ENCODE measurements around the gene HORMAD2.
"Not testable (repeated sequence)": the region's sequence is repeated elsewhere in the genome, so short reads cannot be mapped to it uniquely, and the experiment has no call there.

Gene HORMAD2

DNA sequence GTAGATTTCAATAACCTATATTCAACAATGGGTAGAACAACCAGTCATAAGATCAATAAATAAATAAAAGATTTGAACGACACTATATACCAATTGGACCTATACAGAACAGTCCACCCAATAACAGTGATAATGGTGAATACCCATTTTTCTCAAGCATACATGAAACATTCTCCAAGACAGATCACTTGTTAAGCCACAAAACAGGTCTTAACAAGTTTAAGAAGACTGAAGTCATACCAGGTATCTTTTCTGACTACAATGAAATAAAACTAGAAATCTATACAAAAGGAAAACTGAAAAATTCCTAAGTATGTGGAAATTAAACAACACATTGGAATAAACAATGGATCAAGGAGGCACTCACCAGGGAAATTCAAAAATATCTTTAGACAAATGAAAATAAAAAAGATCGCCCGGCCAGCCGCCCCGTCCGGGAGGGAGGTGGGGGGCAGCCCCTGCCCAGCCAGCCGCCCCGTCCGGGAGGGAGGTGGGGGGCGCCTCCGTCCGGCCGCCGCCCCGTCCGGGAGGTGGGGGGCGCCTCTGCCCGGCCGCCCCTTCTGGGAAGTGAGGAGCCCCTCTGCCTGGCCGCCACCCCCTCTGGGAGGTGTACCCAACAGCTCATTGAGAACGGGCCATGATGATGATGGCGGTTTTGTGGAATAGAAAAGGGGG is 20.8 kb upstream of the HORMAD2 start:
- DNase-seq: not testable (repeated sequence)

DNA sequence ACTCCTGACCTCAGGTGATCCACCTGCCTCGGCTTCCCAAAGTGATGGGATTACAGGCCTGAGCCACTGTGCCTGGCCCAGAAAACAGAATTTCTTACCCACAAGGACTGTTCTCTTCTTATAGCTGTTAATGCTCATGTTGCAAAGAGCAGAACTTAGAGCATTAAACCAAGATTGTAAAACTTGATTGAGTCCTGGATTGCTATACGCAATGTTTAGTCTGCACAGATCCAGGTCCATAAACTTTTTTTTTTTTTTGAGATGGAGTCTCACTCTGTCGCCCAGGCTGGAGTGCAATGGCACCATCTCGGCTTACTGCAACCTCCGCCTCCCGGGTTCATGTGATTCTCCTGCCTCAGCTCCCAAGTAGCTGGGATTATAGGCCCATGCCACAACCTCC is 19.2 kb upstream of the HORMAD2 start:
- not testable (repeated sequence) for DNase-seq

DNA sequence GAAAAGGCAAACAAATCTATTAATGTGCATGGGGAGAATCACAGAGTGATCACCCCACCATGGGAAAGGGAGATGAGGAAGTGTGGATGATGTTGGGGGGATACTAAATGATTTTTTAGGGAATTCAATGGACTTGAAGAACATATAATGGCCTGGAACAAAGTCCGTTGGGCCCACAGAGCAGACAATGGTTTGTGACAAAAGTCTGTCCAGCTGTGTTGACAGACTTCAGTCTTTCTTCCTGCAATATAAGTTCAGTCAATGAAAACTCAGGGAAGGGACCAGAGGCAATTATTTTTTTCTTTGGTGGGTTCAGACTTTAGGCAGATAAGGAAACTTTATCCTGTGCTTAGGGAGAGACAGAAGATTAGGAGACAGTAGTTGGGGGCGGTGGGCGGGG is 18.0 kb upstream of the HORMAD2 start:
- no peak for DNase-seq

DNA sequence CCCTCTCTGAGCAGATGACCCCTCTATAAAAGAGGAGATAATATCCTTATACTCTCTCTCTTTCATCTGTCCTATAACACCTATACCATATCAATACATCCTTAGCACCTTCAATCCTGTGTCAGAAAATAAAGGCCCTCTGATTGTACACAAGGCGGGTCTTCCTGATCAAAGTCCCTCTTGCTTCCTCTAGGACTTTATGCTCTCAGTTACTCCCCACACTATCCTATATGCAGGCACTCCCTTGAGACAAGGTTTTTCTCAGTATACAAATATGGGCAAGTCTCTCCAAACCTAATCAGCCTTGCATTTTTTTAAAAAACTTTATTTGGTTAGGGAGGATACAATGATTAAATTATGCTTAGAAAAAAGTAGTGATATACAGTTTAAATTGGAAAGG is 17.3 kb upstream of the HORMAD2 start:
- DNase-seq: no peak

DNA sequence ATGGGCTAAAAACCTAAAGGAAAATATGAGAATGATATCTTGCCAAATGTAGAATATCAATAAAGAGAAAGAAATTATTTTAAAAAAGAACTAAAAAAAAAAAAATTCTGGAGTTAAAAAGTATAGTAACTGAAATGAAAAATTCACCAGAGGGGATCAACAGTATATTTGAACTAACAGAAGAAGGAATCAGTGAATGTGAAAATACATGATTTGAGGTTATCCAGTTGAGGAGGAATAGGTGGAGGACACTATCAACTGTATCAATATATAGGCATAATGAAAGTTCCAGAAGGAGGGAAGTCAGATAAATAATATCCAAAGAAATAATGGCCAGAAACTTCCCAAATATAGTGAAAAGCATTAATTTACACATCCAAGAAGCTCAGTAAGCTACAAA is 16.1 kb upstream of the HORMAD2 start:
- DNase-seq: no peak

DNA sequence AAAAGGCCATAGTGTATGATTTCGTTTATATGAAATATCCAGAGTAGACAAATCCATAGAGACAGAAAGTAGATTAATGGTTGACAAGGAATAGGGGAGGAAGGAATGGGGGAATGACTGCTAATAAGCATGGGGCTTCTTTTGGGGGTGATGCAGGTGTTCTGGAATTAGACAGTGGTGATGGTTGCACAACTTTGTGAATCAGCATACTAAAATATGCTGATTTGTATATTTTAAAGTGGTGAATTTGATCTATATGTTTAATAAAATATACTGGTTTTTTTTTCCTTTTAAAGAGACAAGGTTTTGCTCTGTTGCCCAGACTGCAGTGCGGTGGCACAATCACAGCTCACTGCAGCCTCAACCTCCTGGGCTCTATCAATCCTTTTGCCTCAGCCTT is 6.5 kb upstream of the HORMAD2 start:
- no peak for DNase-seq

DNA sequence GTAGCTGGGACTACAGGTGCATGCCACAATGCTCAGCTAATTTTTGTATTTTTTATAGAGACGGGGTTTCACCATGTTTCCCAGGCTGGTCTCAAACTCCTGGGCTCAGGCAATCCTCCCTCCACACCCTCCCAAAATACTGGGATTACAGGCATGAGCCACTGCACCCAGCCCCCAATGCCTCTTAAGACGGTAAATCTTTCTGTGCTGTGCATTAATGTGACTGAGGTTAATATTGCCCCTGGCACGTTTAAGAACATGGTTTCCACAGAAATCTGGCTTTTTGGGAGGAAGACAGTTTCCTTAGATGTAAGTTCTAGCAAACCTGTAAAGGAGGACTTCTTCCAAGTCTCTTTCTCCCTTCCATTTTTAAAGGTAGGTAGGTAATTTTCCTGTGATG is 6.1 kb upstream of the HORMAD2 start:
- no peak for DNase-seq

DNA sequence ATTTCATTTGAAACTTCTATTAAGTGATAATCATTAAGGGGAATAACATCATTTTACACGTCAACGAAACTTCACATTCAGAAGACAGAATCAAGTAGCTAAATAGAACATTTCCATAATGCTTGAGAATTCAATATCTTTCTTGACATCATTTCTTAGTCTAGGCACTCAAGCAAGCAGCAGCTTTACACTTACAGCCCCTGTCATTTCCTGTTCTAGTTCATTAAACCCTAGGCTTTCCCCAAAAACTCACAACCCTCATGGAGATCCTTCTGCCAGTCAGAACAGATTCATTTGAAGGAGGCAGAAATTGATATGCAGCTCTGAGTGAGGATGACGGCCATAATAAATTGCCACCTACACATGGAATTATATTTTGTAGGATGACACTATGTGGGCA is 5.3 kb upstream of the HORMAD2 start:
- no peak for DNase-seq

DNA sequence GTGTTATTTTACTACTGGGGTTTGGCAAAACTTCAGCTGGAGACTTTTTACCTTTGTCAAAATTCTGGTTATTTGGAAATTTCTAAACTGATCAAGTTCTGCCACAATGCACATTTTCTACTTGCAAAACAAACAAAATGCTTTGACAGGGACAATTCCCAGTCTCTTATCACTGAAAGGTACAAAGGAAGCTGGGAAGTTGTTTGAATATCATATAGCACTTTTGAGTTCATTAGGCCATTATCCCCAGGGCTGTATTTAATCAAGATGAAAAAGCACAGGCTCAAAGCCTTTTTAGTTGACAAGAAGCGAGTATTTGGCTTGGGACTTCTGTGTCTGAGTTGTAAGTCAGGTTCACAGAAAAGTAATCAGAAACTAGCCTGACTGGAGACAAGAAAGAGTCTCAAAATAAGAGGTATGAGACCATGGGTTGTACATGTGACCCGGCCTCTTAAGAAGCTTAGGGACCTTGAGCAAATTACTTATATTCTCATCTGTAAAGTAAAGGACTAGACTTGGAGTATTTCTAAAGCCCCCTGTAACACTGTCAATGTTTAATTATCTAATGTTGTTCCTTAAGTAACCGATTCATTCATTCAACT is 2.9 kb upstream of the HORMAD2 start:
- no peak for DNase-seq

DNA sequence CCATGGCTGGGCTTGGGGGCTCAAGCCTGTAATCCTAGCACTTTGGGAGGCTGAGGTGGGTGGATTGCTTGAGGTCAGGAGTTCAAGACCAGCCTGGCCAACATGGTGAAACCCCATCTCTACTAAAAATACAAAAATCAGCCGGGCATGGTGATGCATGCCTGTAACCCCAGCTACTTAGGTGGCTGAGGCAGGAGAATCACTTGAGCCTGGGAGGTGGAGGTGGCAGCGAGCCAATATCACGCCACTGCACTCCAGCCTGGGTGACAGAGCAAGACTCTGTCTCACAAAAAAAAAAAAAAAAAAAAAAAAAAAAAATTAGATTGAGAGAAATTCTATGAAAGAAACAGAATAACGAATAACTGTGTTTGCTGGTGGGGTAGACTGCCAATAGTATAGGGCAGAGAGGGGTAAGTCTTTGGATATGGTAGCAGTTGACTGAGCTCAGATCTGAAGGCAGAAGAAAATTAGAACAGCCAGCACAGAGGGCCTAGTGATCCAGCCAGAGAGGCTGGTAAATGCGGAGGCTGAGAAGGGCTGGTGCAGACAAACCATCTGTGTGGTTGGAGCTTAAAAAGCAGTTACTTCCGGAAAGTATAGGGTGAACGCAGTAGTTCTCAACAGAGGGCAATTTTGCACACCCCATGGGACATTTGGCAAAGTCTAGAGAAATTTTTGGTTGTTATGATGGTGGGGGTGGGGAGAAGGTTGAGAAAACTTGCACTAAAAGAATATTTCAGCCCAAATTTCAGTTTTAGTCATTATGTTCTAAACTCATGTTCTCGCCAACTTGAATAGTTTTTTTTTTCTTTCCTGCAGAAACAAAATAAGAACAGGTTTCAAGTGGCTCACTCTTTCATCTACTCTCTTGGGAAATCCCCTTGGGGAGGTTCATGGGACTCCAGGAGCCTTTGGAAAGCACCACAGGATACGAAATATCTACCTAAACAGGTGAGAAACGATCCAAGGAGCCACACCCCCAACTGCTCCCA is 1.6 kb upstream of the HORMAD2 start:
- no peak for DNase-seq

DNA sequence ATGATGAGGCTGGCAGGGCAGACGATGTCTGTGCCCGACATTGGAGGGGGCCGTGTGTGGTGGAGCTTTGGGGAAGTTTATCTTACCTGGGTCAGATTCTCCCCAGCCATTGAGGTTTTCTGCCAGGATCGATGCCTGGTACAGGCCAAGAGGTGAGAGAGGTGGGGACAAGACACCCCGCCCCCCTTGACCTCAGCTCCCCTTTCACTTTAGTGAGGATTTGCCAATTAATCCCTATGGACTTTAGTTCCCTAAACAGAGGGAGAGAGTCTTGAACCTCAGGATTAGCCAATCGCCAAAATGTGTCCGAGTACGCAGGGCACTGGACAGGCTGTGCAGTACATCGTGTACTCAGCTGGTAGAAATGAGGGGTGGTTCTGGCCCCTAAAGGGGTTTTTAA is 541 bp downstream of the HORMAD2 start:
- DNase-seq: no peak

DNA sequence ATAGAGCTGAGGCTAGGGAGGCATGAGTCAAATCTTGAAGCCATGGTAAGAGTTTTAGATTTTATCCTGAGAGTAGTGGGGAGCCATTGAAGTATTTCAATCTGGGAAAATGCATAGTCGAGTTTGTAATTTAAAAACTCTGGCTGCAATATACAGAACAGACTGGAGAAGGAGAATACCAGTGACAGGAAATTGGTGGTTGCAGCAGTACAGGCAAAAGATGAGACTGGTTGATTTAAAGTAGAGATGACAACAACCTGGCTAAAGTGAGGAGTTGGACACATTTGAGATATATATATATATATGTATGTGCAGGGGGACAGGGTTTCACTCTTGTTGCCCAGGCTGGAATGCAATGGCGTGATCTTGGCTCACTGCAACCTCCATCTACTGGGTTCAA is 6.2 kb downstream of the HORMAD2 start:
- DNase-seq: no peak

DNA sequence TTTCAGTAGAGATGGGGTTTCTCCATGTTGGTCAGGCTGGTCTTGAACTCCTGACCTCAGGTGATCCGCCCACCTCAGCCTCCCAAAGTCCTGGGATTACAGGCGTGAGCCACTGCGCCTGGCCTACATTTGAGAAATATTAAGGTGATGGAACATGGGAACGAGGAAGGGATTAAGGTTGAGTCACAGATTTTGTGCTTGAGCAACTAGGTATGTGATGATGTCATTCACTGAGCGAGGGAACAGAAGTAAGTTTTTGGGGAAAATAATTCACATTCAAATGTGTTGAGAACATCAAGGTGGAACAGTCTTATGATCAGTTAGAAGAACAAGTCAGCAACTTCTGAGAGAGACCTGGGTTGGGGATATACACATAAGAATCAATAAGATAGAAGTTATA is 6.8 kb downstream of the HORMAD2 start:
- DNase-seq: not testable (repeated sequence)

DNA sequence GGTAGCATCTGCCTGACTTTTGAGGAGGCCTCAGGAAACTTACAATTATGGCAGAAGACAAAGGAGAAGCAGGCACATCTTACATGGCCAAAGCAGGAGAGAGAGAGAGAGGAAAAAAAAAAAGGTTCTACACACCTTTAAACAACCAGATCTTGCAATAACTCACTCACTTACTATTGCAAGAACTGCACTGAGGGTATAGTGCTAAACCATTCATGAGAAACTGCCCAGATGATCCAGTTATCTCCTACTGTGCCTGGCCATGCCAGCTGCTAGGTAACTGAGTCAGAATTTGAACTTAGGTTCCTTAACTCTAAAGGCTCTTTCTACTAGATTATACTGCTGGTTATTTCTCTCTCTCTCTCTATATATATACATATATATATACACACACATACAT is 7.3 kb downstream of the HORMAD2 start:
- no peak for DNase-seq

DNA sequence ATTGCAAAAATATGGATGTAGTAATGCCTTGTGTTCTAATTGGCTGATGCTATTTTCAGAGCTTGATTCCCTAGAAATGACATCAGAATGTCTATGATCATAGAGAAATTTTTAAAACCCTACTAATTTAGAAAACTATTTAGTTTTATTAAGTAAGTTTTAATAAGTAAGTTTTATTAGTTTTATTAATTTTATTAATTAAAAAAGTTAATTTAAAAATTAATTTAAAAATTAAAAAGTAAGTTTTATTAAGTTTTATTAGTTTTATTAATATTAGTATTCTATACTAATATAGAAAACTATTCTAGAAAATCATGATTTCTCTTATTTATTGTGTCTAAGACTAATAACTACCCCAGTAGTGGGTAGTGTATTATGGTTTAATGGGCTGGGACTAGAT is 8.2 kb downstream of the HORMAD2 start:
- DNase-seq: no peak

DNA sequence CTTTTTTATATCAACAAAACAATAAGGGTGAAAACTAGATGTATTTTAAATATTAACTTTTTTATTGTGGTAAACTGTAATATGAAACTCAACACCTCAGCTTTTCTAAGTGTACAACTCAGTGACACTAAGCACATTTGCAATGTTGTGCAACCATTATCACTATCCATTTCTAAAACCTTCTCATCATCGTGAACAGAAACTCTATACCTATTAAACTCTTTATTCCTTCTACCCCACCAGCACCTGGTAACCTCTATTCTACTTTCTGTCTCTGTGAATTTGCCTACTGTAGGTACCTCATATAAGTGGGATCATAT is 9.4 kb downstream of the HORMAD2 start:
- DNase-seq: no peak

DNA sequence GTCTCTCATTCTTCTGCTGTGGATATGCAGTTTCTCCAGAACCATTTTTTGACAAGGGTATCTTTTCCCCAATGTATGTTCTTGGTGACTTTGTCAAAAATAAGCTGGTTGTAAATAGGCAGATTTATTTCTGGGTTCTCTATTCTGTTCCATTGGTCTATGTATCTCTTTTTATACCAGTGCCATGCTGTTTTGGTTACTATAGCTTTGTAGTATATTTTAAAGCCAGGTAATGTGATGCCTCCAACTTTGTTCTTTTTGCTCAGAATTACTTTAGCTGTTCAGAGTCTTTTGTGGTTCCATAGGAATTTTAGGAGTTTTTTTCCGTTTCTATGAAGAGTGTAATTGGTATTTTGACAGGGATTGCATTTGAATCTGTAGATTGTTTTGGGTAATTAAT is 12.4 kb downstream of the HORMAD2 start:
- DNase-seq: no peak

DNA sequence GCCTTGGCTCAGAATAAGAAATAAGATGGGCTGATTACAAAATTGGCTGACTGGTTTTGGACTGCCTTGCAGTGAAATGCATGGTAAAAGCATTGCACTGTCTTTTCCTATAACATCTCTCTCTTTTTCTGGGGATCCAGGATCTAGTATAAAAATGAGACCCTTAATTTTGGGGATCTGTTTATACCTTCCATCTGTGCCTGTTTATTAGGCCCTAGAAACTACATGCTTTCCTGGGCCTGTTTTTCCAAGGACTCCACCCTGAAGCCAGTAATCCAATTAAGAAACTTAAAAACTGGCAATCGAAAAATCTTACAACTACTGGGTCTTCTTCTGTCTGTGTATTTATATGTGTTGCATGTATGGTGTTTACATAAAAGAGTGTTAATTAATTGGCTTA is 14.5 kb downstream of the HORMAD2 start:
- no peak for DNase-seq

DNA sequence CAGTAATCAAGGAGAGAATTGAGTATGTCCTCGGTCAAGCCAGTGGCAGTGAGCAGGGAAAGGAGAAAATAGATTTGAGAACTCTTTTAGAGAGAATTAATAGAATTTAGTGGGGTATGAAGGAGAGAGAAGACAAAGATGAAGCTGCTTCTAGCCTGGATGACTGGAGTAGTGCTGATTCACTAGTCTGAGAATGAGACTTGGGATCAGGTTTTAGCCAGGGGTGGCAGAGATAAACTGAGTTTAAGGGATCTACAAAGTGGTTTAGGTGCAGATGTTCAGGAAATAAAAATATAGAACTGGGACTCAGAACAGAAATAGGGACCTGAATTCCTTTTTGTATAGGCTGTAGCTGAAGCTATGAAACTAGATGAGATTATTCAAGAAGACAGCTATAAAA is 17.6 kb downstream of the HORMAD2 start:
- DNase-seq: no peak

DNA sequence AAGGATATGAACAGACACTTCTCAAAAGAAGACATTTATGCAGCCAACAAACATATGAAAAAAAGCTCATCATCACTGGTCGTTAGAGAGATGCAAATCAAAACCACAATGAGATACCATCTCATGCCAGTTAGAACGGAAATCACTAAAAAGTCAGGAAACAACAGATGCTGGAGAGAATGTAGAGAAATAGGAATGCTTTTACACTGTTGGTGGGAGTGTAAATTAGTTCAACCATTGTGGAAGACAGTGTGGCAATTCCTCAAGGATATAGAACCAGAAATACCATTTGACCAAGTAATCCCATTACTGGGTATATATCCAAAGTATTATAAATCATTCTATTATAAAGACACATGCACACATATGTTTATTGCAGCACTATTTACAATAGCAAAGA is 20.5 kb downstream of the HORMAD2 start:
- DNase-seq: not testable (repeated sequence)

DNA sequence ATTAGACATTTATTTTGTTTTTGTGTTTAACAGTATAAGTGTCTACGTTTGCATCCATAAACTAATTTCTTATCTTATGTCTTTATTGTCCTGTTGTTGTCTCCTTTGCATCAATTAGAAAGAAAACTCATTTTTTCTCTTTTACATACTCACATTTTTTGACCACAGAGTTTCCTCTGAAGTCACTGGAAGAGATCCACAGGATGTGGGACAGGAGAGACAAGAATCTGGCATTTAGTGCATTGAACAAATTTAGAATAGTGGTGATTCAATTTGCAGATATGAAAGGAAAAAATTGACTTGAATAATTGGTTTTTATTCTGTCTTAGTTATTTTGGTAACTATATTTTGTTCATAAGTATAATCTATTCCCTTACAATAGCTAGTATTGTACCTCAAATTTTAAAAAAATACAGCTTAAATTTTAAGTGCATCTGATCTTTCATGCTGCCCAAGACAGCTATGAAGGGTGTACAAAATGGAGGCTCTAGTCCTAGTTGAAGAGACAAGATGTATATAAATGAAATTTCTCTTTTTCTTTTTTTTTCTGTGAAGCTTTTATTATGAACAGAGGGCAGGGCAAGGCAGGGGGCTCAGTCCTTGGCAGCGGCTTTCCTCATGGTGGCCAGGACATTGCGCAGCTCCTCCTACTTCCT is 24.4 kb downstream of the HORMAD2 start:
- no peak for DNase-seq

DNA sequence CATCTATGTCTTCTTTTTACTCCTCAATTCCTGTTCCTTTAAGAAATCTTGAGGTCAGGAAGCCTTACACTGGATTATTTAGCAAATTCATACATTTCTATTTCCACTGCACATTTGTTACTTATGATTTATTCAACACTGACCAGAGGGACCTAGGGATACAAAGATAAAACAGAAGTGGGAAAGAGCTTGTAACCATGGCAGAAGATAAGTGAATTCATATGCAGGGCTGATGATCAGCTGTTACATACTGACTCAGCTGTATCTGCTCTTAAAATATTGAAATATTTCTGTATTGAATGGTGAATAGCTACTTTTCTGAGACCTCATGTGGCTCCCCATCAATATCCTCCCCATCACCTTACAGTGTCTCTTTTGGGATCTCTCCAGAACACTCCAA is 25.2 kb downstream of the HORMAD2 start:
- DNase-seq: no peak

DNA sequence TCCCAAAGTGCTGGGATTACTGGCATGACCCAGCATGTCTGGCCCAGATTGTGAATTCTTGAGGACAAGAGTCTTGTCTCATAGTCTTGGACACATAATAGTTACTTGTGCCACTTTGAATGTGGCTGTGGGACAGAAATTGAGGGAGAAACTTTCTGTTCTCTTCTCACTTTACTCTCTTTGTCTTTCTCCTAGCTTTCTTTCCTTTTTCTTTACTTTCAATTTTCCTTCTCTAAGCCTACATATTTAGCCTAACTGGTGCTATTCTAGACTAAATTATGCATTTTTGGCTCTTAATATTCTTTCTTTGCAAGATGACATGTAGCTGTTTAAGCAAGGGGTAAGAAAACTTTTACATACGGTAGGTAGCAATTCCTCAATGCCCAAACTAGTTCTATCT is 33.2 kb downstream of the HORMAD2 start:
- DNase-seq: no peak

DNA sequence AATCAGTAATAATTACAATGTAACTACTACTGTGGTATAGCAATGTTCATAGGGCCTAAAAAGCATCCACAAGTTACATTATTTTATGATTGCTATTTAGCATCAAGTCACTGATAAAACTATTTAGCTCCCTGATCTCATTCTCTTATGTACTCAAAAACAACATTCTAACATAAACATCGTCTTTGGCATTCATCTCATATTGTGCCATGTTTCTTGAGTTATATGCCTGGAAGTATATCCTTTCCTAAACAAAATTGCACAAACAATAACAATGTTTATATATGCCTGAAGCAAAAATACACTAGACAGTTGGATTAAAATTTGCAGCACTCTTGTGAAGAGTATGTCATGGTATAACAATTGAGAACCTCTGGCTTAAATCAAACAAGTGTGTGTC is 34.1 kb downstream of the HORMAD2 start:
- DNase-seq: no peak

Measured in NCI-H1092 (cell line).